Measurements from ENCODE around the gene KLHDC10.
"Not testable (repeated sequence)": the region's sequence is repeated elsewhere in the genome, so short reads cannot be mapped to it uniquely, and the experiment has no call there.

The KLHDC10 gene

DNA sequence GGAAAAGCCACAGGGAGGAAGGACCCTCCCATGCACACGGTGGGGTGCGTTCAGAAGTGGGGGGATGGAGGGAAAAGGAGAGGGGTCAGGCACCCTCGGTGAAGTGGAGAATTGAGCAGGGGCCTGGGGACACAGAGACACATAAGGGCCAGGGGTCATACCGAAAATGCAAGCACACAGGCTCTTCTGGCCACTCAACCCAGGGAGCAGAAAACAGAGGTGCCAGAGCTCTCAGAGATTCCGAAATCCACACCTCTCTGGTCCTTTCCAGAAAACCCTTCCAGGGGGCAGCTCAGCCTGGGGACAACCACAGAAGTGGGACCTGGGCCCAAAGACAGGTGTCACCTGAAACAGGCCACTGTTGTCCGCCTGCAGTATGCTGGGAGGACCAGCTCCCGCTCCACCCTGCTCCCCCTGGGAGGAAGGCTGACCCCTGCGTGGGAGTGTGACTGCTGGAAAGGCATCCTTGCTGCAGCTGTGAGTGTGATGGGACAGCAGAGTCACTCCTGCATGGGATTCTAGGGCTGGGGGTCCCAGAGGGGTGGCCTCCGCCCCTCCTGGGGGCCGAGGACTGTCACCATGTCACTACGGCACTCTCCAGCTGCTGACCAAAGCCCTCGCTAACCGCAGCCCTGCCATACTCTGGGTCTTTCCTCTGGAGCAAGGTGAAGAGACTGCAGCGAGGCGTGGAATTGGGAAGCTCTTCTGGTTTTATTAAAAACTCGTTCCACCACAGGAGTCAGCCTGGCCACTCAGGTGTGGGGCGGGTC, 71.7 kb downstream of the KLHDC10 start:
- no peak for DNase-seq (ENCODE audit: low read depth)

DNA sequence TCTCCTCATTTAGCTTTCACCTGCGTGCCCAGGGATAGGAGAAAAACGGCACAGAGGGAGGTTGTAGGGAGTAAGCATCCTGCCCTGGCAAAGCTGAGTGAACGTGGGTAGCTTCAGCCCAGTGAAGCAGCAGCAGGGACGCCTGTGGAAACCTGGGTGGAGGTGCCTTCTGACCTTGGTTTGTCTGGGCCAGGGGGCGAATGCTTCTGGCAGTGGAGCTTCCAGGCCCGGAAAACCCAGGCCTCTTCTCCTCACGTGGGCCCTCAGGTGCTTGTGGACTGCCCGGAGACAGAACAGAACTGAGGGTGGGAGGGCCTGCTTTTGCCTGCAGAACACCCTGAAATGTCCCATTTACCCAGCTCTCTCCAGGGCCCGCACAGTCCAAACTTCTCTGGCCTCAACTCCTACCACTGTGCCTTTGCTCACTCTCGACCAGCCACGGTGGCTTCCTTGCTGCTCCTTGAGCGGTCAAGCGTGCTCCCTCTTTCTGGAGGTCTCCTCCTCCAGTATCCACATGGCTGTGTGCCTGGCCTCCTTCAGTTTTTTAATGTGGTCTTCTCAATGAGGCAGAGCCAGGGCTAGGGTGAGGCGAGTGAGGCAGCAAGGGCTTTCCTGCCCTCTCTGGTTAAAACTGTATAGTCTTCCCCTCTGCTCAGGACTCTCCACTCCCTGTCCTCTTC, 72.5 kb downstream of the KLHDC10 start:
- no peak for DNase-seq (ENCODE audit: low read depth)

DNA sequence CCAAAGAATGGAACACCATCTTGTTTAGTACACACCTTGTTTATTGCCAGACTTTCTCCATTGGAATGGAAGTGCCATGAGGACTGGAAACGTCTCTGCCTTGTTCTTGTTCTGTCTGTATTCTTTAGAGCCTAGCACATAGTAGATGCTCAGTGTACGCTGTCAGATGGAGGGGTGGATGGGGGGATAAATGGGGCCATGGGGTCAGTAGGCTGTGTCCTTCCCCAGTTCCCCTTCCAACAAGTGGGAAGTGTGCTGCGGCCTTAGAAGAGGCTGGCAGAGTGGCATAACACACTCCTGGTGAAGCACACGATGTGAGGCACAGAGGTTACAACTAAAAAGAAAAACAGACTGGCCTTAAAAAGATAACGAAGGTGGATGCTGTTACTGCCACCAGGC, 73.0 kb downstream of the KLHDC10 start:
- DNase-seq (ENCODE audit: low read depth) = no peak

DNA sequence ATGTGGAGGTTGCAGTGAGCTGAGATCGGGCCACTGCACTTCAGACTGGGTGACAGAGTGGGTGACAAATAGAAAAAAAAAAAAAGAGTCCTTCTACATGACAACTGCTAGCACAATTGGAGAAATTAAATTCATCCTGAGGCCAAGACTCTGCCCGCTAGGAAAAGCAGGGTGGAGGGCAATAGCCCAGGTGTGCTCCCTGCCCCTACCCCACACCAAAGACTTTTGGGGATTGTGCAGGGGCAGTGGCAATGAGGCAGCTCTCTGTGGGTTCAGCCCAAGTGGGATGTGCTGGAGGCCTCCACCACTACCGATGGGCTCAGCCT, 73.6 kb downstream of the KLHDC10 start:
- no peak for DNase-seq (ENCODE audit: low read depth)

DNA sequence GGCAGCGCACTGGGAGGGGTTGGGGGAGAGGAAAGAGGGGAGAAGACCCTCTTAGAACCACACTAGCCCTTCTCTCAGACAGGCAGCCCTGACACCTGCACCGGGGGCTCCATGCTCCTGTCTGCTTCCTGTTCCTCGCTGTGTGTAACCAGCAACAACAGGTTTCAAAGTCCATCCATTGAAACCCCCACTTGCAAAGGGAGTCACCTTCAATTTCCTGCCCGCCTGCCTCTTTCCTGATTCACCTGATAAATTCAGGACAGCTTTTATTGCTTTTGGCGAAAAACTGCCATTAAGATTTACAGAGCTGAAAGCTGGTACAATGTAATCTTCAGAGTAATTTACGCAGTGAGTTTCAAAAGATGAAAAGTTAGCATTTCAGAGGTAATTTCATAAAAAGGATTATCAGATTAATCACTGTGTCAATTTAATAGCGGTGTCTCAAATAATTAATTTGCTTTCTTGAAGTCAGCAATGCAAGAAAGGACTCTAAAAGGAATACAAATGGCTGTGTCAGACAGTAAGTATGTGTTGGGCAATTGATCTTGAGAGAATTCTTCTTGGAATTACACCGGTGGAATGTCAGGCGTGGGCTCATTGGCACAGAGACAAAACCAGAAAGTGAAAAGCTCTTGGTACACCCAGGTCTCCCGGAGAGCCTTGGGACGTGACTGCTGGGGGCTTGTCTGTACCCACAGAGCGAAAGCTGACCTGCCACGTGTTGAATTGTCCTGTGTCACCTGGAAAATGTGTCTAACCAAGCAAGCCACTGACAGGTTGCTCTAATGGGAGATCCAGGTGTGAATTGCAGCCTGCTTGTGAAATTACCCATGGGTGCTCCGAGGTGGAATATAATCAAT, 74.2 kb downstream of the KLHDC10 start:
- peak; percentile 78 for DNase-seq (ENCODE audit: low read depth)

DNA sequence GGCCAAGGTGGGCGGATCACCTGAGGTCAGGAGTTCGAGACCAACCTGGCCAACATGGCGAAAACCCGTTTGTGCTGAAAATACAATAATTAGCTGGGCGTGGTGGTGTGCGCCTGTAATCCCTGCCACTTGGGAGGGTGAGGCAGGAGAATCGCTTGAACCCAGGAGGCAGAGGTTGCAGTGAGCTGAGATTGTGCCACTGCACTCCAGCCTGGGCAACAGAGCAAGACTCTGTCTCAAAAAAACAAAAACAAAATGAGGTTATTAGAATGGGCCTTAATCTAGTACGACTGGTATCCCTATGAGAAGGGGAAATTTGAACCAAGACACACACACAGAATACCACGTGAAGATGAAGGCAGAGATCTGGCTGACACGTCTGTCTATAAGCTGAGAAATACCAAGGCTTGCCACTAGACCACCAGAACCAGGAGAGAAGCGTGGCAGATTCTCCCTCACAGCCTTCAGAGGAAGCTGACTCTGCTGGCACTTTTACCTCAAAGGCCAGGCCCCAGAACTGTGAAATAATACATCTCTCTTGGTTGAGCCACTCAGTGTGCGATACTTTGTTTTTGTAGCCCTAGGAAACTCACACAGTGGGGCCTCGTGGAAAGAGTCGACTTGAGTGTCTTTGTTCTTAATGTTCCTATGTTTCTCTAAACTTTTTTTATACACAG, 75.2 kb downstream of the KLHDC10 start:
- DNase-seq (ENCODE audit: low read depth) = no peak

DNA sequence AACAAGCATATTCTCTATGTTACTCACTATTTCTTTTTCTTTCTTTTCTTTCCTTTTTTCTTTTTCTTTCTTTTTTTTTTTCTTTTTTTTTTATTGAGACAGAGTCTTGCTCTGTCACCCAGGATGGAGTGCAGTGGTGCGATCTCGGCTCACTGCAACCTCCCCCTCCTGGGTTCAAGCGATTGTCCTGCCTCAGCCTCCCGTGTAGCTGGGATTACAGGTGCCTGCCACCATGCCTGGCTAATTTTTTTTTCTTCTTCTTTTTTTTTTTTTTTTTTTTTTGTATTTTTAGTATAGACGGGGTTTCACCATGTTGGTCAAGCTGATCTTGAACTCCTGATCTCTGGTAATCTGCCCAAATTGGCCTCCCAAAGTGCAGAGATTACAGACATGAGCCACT, 75.8 kb downstream of the KLHDC10 start:
- not testable (repeated sequence) for DNase-seq (ENCODE audit: low read depth)

DNA sequence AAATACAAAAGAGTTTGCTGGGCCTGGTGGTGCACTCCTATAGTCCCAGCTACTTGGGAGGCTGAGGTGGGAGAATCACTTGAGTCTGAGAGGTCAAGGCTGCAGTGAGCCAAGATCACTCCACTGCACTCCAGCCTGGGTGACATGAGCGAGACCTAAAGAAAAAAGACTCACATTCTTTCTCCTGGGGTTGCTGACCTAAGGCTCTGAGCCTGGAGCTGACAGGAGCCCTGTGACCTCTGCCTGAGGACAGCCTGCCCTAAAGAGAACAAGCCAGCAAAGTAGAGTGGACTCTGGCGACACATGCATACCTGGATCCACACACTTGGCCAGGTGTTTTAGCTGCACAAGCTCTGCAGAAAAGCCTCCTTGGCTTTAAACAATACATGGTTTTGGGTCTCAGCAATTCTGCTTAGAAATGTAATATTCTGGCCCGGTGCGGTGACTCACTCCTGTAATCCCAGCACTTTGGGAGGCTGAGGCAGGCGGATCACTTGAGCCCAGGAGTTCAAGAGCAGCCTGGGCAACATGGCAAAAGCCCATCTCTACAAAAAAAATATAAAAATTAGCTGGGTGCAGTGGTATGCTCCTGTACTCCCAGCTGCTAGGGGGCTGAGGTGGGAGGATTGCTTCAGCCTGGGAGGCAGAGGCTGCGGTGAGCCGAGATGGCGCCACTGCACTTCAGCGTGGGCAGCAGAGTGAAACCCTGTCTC, 76.5 kb downstream of the KLHDC10 start:
- DNase-seq (ENCODE audit: low read depth) = no peak

DNA sequence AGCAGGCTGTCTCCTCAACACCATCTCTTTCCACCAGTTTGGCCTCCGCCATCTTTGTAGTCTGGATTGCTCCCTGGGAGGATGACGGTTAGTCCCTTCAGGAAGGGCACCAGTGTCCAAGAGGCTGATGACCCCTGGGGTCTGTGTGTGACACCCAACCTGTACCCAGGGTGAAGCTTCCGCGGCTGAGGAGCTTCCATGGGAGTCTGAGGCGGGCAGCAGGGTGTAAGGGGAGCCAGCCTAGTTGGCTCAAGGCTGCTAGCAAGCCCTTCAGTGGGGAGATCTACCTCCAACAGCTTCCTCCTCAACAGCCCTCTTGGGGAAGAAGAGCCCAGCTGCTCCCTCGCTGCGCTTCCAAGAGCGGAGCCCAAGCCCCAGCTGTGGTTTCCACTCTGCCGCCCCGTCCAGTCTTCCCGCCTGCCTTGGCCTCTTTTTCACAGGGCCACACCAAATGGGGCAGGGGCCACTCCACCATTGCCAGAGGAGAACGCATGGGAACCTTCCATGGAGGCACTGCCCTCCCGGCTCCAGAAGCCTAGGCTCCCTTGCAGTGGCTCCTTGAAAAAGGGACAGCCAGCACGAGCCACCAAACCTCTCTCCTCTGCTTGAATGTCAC, 77.5 kb downstream of the KLHDC10 start:
- DNase-seq (ENCODE audit: low read depth) = no peak

DNA sequence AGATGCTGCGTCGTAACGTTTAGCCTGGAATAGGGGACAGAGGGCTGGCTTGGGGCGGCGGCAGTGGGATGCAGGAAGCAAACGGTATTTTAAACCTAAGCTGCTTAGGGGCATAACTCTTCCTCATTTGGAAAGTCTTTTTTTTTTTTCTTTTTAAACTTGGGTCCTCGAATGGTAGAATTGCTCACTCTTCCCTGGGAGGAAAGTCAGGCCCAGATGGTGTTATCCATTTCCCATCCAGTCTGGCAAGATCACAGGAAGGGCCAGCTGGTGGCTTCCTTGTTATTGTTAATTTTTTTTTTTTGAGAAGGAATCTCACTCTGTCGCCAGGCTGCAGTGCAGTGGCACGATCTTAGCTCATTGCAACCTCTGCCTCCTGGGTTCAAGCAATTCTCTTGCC, 78.2 kb downstream of the KLHDC10 start:
- DNase-seq (ENCODE audit: low read depth) = no peak

DNA sequence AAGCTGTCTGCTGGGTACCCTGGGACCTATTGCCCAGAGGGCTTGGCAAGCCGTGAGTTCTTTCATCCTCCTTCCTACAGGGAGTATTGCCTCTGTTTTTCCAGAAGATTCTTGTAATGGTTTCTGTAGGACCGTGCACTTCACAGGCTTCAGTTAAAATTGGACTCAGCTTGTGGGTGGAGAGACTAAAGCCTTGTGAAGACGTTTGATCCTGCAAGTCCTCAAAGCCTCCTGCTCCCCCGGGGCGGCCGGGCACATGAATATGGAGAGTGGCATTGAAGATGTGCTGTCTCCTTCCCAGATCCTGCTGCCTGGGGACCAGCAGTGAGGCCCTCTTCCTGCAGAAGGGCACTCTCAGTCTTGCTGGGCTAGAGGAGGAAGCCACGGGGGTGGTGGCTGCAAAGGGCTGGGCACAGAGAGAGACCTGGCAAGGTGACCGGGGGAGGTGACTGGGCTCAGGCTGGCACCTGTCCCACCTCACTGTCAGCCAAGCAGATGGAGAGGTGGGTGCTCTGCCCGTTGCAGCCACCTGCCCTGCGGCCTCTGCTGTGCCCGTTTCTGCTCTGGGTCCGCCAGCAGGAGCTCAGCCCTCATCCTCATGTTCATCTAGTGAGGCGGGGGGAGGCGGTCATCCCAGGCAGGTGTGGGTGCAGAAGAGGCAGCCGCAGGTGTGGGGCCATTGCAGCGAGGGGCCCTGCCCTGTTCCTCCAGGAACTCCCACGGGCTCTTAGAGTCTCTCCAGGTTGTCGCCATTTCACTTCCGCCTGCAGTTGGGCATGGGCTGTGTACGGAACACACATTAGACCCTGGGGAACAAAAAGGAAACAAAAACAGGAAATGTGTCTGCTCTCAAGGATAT, 79.2 kb downstream of the KLHDC10 start:
- DNase-seq (ENCODE audit: low read depth) = no peak

DNA sequence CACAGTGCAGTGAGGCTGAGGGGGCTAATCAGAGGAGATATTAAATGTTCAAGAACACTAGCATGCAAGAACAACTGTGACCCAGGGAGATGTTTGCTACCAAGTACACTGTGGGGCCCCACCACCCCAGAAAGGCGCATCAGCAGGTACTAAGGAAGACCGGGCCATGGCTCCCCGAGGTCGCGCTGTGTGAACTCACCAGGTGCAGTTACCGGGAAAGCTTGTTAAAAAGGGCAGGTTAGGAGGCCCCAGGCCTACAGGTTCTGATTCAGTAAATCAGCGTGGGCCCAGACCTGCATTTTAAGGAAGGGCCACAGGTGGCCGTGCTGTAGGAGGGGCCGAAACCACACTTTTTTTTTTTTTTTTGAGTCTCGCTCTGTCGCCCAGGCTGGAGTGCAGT, 80.3 kb downstream of the KLHDC10 start:
- no peak for DNase-seq (ENCODE audit: low read depth)

DNA sequence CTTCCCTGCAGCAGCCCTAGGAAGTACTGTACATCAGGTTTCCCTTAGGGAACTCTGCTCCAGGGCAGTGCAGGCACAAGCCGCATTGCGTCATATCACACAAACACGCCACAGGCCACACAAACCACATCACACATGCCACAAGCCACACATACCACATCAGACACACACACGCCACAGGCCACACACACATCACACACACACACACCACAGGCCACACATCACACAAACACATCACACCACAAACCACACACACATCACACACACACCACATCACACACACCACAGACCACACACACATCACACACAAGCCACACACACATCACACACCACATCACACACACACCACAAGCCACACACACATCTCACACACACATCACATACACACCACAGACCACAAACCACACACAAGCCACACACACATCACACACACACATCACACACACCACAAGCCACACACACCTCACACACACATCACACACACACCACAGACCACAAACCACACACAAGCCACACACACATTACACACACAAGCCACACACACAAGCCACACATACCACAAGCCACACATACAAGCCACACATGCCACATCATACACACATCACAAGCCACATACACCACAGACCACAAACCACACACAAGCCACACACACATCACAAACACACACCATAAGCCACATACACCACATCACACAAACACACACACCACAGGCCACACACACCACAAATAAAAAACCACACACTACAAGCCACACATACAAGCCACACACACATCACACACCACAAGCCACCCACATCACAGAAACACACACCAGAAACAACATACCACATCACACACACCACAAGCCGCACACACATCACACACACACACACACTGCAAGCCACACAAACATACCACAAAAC, 81.5 kb downstream of the KLHDC10 start:
- no peak for DNase-seq (ENCODE audit: low read depth)

DNA sequence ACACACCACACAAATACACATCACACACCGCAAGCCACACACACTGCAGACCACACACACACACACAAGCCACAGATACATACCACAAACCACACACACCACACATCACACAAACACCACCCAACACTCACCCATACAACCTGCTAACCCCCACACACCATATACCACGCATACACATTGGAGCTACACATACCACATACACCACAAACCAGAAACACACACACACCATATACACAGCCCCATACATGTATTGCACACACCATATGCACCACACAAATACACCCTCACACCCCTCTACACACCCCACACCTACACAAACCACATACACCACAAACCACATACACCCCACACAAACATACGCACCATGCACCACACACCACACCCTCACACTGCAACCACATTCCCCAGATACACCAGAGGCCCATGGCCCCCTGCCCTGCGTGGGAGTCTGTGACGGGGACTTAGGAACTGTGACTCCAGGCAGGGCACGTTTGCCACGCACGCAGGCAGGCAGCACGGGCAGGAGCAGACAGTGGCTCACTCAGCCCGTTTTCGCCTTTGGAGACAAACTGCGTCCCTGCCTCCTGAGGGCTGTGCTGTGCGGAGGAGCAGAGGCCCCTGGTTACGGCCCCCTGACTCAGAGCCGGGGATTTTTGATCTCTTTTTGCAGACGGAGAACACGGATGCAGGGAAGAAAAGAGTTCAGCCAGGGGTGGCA, 82.3 kb downstream of the KLHDC10 start:
- no peak for DNase-seq (ENCODE audit: low read depth)

DNA sequence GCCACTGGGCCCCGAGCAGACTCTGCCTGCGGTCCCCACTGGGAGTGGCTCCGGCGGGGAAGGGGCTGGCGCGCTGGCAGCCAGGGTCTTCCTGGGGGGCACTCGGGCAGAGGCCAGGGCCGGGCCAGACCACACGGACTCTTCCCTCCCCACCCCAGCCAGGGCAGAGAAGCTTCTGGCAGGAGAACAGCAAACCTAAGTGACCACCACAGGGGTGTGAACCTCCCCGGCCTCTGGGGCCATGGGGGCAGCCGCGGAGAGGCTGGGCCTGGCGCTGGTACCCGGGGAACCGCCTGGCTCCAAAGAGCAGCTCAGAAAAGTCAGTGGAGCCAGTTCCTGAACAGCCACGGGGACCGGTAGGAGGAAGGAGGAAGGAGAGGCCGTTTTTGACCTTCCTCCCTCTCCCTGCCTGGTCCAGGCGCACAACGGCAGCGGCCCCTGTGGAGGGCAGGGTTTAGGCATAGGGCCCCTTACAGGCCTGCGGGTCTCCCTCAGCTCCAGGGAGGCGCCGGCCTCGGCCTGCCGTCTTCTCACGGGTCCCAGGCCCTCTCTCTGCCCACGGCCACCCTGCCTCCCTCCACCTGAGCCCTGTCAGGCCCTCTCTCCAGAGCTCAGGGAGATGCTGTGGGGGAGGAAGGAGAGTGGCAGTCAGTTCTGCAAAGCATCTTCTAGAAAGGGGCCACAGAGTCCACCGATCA, 83.0 kb downstream of the KLHDC10 start:
- no peak for DNase-seq (ENCODE audit: low read depth)

DNA sequence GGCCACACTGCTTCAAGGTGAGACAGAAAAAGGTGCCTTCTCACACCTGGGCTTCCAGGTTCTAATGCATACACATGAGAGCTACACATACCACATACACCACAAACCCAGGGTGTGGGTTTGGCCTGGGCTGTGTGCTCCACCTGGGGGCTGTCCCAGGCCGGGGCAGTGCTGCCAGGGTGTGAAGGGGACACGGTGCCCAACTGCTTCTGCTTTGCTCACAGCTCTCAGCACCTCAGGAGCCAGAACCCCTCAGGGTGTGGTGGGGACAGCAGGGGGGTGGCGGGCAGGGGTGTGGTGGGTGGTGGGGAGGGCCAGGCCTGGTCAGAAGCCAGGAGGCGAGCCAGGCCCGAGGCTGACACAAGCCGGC, 83.8 kb downstream of the KLHDC10 start:
- no peak for DNase-seq (ENCODE audit: low read depth)

DNA sequence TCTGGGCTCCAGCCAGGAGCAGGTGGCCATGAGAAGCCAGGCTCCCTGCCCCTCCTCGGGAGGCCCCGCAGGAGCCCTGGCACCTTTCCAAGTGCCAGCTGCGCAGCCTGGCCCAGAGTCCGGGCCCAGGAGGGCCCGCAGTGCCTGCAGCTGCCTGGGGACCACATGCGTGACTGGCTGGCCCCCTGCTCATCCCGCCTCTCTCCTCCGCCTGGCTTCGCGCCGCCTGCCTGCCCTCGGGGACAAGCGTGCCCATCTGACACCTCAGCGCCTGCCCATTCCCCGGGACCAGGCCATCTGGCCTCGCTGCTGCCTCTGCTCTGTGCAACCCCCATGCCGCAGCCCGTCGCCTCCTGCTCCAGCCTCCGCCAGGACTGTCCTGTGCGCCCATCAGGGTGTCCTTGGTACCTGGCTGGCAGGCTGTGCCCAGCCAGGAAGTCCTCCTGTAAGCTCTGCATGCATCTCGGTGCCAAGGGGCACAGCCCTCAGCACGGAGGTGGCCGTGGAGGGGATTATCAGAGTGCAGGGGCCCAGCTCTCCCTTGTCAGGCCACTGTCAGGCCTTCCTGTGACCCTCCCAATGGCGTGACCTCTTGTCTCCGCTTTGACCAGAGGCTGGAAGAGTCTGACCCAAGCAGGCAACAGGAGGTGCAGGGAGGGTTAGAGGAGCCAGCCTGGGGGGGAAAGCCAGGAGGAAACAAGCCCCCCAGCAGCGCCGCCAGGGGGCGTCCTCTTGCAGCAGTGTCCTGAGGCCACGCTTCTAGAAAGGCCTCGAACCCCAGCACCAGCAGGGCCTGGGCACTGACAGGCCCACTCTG, 84.4 kb downstream of the KLHDC10 start:
- DNase-seq (ENCODE audit: low read depth) = no peak

All from non-pigmented ciliary epithelial cell (primary cell).